ENCODE results near the gene TRIML2.

TRIML2 gene, protein sequence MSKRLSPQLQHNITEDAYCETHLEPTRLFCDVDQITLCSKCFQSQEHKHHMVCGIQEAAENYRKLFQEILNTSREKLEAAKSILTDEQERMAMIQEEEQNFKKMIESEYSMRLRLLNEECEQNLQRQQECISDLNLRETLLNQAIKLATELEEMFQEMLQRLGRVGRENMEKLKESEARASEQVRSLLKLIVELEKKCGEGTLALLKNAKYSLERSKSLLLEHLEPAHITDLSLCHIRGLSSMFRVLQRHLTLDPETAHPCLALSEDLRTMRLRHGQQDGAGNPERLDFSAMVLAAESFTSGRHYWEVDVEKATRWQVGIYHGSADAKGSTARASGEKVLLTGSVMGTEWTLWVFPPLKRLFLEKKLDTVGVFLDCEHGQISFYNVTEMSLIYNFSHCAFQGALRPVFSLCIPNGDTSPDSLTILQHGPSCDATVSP

DNA sequence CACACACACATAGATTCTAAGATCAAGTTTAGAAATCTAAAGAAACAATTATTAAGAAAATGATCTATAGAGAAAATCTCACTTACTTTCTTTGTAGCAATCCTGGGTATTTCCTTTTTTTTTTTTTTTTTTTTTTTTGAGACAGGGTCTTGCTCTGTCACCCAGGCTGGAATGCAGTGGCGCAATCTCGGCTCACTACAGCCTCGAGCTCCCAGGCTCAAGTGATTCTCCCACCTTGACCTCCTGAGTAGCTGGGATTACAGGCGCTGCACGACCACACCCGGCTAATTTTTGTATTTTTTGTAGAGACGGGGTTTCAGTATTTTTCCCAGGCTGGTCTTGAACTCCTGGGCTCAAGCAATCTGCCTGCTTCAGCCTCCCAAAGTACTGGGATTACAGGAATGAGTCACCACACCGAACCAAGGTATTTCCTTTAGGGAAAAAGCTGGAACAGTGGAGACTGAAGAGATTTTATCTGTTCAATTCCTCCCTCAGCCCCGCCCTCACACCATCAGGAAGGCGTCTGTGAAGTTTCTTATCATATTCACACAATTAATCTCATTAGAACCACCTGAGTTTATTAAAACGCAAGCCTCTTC lies at the start of gene TRIML2:
Gene TRIML2, minus strand, starts transcription at position 447 of the 599 bp plus-strand sequence. CDS start 4,235 bp downstream, outside the sequence.
- FAIRE-seq: no peak

DNA sequence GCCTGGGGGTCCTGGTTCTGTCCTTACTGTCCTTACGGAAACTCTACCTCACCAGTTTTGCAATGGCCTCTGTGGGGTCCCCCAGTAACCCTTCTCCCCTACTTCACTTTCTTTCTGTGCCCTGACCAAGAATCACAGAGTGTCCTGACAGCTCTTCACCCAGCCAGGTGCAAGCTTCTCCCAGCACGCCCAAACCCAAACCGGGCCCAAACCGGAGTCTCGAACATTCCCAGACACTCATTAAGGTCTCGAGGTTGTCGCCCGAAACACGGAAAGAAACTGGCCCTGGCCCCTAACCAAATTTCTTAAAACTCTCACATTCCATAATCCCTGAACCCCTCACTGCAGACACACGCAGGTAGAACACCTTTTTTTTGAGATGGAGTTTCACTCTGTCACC lies 48.9 kb upstream of the TRIML2 start:
- no peak for FAIRE-seq

DNA sequence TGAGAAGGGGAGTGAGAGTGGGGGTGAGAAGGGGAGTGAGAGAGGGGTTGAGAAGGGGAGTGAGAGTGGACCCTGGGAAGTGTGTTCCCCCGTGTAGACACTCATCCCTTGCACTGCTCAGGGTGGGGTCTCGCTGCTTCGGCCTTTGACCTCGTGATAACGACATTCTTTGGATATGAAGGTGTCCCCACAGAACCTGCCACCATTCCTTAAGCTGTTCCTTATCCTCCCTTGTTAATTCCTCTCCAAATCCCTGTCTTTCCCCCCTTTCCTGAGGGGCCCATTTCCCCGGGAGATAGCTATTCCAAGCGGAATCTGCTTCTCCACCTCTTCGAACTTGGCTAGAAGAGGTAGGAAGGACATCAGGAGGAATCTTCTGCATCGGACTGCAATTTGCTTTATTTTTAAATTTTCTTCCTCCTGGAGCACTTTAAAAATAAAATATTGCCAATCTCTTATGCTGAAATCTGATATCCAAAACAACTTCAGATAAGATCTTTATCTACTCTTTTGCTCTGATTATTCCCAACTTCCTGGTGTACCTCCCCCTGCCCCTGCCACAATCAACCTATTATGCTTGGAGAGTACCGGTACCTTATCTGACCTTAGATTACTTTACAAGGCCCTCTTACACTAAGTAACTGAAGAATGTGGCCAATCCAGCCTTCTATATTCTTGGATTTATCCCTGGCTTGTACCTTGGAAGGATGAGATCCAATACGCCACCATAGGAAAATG lies 45.4 kb upstream of the TRIML2 start:
- FAIRE-seq: no peak

DNA sequence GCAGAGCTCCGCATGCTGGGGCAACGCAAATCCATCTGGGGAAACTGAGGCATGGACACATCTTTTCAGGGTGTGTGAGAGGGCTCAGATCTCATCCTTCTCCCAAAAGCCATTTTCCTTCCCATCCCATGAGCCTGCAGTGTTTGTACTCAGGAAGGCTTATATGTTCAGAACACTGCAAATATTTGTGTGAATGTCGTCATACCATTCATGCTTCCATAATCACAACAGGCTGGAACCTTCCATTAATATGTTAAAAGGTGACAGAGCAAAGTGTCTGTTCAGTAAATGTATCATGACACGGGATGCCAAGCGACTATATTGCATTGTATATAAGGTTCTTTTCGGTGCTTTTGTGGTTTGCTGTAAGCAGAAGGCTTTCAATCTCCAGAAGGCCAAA lies 38.4 kb upstream of the TRIML2 start:
- FAIRE-seq: no peak

DNA sequence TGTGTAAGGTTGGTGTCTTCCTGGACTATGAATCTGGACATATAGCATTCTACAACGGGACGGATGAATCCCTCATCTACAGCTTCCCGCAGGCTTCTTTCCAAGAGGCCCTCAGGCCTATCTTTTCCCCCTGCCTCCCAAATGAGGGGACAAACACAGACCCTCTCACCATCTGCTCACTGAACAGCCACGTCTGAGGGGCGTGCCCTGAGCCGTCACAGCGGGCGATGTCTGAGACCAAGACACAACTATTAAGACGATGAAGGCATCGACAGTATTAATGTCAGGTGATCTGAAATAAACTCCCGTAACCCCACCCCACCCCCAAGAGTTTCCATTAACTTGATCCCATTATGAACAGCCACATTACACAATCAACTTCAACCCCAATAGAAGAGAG lies 37.8 kb upstream of the TRIML2 start:
- no peak for FAIRE-seq

DNA sequence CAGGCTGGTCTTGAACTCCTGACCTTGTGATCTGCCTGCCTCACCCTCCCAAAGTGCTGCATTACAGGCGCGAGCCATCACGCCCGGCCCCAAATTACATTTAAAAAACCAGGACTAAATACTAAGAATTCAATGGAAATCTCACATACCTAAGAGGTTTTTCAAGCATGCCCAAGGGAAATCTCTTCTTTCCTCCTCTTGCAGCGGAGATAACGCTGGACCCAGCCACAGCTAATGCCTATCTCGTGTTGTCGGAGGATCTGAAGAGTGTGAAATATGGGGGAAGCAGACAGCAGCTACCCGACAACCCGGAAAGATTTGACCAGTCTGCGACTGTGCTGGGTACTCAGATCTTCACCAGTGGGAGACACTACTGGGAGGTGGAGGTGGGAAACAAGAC lies 37.2 kb upstream of the TRIML2 start:
- FAIRE-seq: no peak

DNA sequence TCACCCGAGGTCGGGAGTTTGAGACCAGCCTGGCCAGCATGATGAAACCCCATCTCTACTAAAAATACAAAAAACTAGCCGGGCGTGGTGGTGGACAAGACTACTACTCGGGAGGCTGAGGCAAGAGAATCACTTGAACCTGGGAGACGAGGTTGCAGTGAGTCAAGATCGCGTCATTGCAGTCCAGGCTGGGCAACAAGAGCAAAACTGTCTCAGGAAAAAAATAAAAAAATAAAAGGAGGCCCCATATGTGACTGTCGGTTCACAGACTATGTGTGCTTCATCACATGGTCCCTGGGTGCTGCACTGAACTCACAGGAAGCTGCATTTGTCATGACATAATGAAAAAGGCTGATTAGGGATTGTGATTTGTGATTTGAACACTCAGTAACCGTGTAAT lies 36.2 kb upstream of the TRIML2 start:
- FAIRE-seq: no peak

DNA sequence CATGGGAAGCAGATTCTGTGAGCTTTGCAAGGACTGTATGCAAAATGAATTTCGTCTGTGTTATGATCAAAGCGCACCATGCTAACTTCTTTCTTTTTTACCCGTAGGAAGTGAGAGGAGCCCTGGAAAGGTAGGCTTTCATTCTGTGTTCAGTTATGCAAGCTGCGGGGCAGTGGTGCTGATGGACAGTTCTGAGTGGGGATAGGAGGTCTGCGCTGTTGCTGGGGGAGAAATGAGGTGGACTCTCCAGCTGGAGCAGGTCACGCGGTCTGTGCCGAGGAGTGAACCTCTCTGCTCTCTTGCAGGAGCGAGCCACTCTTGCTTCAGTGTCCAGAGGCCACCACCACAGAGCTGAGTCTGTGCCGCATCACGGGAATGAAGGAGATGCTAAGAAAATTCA lies 34.3 kb upstream of the TRIML2 start:
- no peak for FAIRE-seq

DNA sequence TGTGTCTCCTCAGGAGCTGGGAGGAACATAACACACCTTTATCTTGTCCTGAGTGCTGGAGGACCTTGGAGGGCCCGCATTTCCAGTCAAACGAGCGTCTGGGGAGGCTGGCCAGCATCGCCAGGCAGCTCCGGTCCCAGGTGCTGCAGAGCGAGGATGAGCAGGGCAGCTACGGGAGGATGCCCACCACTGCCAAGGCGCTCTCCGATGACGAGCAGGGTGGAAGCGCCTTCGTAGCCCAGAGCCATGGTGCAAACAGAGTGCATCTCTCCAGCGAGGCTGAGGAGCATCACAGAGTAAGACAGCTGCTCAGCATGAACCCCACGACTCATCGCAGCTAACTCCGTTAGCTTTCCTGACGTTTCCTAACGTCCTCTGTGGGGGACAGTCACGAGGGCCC lies 30.3 kb upstream of the TRIML2 start:
- no peak for FAIRE-seq

DNA sequence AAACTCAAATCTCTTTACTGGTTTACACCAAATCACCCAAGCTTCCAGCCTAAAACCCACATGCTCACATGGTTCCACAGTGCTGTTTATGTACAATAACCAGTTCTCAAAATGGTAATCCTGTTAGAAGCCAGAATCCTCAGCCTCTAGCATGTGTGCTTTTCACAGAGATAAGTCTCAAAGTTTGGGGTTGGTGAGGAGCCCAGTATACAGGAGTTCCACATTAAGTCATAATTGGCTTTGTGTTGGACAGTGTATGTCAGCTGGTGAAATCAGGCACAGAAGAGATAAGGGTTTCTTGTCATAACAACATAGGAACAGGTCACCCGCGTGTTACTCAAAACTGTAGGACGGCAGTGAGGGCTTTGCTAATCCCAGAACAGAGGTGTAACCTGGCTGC lies 29.7 kb upstream of the TRIML2 start, which contains the start of gene TRIML1:
Gene TRIML1, plus strand, starts transcription at position 301 of the 400 bp plus-strand sequence. CDS start 118 bp downstream, outside the sequence.
- FAIRE-seq: no peak

DNA sequence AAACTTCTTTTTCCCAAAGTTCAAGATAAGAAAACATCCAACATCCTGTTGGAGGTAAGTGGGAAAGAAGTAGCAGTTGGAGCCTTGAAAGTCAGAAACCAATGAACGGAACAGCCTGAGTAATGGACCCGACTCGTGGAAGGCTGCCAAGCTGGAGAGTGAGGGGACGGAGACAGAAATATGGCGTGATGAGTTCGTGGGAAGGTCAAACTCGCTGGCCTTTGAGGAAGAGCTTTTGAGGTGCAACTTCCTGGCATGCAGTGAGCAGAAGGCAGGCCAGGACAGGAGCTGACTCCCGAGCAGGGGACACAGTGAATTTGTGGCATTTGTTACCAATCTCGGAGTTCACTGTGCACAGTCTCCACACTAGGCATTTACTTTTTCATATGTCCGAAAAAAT lies 28.8 kb upstream of the TRIML2 start:
- no peak for FAIRE-seq

DNA sequence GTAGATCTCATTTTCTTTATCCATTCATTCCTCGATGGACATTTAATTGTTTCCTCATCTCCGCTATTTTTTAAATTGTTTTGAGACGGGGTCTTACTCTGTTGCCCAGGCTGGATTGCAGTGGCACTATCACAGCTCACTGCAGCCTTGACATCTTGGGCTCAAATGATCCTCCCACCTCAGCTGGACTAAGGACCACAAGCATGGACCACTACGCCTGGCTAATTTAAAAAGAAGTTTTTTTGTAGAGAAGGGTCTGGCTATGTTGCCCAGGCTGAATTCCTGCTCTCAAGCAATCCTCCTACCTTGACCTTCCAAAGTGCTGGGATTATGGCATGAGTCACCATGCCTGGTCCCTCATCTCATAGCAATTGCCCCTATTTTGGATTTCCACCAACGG lies 22.8 kb upstream of the TRIML2 start:
- FAIRE-seq: no peak

DNA sequence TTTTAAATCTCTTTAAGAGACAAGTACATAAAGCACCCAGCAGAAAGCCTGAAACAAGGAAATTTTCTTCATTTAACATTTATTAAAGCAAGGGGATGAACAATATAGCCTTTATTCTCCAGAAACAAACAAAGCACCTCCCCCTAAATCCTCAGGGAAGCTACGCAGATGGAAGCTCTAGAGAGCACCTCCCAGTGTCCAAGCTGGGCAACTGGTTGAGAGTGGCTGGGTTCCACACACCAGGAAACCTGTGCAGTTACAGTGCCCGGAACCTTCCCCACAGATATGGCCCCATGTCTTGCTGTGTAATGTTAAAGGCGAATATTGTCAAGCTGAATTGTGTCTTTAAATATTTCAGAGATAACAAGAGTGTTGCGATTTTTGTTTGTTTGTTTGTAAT lies 21.0 kb upstream of the TRIML2 start:
- no peak for FAIRE-seq

DNA sequence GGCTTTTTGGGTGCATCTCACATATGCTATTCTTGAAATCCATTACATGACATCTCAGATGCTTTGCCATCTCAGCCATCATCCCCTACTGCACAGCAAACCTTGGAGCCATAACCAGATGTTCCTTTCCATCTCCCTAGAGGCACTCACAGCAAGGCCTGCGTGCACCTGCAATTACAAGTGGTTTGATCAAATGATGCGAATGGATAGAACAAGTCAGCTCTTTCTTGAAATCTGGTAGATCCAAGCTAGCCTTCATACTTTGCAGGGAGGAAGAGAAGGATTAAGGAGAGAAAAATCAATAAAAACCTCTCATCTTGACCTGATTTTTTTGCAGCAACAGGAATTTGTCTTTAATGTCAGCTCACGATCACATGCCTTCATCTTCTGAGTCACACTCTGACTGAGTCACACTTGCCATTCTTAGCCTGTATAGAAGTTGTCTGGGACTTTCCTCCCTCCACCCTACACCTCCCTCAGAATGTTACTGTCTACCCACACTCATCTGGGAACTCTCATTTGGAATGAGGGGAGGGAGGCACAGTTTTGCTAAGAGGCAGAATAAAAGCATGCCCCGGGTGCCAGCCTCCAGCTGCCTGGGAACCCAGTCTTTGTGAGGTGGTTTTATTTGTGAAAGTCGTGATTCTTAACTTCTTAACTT lies 17.9 kb upstream of the TRIML2 start:
- FAIRE-seq: no peak

DNA sequence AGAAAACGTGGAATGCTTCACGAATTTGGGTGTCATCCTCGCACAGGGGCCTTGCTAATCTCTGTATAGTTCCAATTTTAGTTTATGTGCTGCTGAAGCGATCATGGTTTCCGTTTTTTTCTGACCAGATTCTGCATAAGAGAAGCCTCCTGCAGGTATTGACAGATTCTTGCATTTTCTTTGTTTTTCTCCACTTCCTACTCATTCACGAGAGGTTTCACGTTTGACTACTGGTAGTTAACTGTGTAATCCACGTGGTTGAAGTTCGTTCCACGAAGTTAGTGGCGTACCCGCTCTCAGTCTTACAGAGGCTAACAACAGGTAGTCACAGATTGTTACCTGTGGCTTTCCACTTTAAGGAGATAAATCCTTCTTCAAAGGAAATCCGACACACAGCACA lies 12.1 kb upstream of the TRIML2 start:
- FAIRE-seq: no peak

DNA sequence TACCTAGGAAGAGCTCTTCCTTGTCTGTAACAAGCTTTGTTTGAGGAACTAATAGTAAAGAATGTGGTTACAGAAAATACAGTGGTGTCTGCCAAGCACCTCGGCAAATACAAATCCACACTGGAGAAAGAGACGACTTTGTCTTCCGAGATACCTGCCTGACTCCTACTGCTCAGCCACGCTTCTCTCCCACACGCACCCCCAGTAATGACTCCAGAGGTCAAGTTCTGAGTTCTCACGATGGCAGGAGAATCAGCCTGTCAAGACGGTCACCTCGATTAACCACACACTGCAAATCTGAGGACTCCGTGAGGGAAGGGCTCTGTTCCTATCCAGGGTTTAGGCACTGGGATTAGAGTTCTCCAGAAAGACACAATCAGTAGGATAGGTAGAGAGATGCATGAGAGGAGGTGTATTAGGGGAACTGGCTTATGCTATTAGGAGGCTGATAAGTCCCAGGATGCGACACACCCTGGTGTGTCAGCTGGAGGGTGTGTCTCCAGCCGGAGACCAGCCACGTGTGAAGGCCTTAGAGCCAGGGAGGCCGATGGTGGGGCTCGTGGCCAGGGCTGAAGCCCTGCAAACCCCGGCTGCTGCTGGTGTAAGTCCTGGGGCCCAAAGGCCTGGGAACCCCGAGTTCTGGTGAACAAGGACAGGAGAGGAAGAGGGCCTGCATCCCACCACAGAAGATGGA lies 8.4 kb upstream of the TRIML2 start:
- FAIRE-seq: no peak

DNA sequence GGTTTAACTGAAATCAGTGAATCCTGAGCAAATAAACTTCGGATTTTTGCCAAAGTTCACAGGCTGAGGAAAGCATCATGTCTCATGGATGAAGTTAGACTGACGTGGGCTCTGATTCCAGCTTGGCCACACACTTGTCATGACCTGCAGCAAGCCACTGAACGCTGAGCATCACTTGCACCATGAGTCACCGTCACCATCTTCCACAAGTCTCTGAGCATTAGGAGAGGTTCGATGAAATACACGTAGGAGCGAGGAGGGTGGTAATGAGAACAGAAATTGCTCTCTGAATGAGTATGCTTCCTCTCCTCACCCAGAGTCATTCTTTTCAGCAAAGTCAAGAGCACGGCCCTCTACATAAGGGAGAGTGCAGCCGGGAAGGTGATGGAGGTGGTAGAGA lies 3.8 kb upstream of the TRIML2 start:
- no peak for FAIRE-seq

DNA sequence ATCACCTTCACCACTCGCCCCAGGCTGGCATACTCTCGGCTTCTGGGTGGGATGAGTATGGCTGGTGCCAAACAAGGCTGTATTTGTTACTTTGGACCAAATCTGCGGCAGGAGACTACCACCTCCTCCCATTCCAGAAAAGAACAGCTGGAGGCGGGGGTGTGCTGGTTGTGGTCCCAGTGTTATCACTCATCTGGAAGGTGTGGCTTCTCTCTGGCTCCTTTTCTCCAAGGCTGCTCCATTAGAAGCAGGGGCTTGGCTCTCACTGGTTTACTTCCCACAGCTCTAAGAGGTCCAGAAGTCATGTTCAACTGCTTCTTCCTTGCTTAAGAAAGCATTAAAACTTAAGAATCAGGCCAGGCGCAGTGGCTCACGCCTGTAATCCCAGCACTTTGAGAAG lies 2.6 kb upstream of the TRIML2 start:
- FAIRE-seq: no peak

DNA sequence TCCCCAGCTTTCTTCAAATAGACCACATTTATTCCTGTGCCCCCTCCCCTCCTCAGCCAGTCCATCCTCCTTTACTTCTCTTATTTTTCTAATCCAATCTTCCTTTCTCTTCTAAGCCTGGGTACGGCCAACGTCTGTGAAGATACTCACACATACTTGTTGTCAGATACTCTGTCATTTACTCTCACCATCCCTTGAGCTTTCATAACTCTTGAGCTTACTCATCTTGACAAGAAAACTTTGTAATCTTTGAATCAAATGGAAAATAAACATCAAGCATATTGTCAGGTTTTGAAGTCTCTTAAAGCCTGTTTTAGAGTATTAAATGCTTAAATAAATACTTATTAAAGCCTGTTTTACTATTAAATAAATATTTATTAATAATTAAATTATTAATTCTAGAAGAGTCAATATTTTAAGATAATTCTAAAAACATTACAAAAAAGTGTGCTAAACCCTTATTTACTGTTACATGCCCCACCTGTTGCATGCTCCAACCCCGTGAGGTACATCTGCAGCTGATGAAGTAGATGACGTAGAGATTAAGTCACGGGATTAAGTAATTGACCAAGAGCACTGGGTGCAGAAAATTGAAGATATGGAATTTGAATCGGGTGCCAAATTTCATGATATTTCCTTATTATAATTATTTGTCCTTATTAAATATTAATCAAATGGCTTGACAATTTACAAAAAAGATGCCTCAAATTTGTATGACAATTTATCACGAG lies 1.5 kb upstream of the TRIML2 start:
- FAIRE-seq: no peak

DNA sequence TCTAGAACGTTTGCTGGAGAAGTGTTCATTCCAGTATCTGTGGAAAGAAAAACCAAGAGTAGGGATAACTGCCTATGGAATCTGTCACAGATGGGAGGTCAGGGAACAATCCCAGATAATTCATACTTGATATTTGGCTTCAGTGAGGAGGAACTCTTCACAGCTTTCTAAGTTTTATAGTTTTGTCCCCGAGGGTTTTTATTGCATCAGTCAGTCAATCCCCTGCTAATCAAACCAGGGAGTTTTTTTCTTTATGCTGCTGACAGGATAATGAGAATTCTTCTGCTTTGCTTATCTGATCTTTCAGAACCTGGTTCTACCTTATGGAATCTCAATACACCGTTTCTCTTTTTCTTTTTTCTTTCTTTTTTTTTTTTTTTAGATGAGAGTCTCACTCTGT lies 633 bp upstream of the TRIML2 start:
- FAIRE-seq: no peak

DNA sequence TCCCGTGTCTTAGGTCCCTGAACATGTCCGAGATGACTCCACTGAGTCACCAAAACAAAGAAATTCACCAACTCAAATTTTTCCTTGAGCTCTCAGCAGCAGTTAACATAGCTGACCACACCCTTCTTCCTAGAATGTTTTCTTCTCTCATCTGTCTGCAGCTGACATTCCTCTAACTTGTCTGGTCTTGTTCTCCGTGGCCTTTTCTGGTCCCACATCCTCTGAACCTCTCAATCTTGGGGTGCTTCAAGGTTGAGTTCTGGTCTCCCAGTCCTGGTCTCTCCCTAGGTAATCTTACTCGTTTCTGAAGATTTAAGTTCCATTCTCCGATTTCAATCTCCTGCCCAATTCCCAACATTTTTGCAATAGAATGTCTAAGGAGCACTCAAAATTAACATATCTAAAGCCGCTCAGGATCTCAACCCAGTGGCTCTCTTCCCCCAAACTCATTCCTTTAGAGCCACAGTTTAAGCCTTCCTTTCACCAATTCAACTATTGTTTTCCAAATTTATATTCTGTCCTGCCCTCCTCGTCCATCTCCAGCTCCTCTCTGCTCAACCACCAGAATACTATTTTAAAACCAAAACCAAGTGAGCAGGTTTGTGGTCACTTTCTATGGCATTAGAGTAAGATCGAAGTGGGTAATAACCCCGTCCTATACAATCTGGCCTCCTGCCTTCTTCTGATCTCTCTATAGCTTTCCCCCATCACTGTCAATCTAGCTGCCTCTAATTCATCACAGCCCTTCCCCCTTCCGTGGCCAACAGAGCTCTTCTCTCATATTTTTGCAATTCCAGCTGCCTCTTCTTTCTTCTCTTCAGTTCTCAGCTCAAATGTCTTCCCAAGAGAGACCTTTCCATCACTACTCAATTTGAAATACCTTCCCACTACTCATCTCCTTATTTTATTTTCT lies 1.2 kb downstream of the TRIML2 start:
- FAIRE-seq: no peak
